Measurements from ENCODE around the gene EIF4A3. TPM values are rescaled to one million over a fixed set of nuclear protein-coding genes. Genes with fewer than 3 reads are reported as not detected.

The EIF4A3 gene
- total RNA-seq, 4 donors from 2014 or later, result 27.4 to 32.8 (median 30.0) TPM

- in situ Hi-C loops (cut with MboI; ENCODE audit: low sequenced_read_pairs in 4 of 4) (no loop called here), intact Hi-C loops (cut with DNase I; ENCODE audit: low total_unique reads) (no loop called here)
- Histone ChIP-seq H3K4me3 (no peak overlapping the region), H3K4me1 (peaks cover 0 to 3% of the 10 kb centered on the region in 2 donors), H3K36me3 (no peaks in the 10 kb centered on the region), H3K27me3 (peaks cover 0 to 3% (median 0%) of the 10 kb centered on the region in 3 donors), H3K27ac (no peak overlapping the region), H3K9me3 (no peaks in the 10 kb centered on the region)
- no peak for ATAC-seq
- no peak for TF ChIP-seq POLR2A (IDR thresholded peaks at IDR 0.05)
- DNase-seq, result no peak
These were observed 33.3 kb upstream of the EIF4A3 start for GRCh38 chr17:80180192-80180591.

- Histone ChIP-seq H3K27ac (no peak overlapping the region), H3K4me1 (peaks cover 0 to 3% of the 10 kb centered on the region in 2 donors), H3K27me3 (peaks cover 0 to 3% (median 0%) of the 10 kb centered on the region in 3 donors), H3K9me3 (no peaks in the 10 kb centered on the region), H3K4me3 (no peak overlapping the region), H3K36me3 (no peaks in the 10 kb centered on the region)
- TF ChIP-seq CTCF (IDR thresholded peaks at IDR 0.05 in 4 of 5, conservative IDR thresholded peaks at IDR 0.05 in 1 of 5) (no peak), POLR2A (IDR thresholded peaks at IDR 0.05) (no peak)
- intact Hi-C loops (cut with DNase I; ENCODE audit: low total_unique reads), result no loop called here
- no peak for DNase-seq
- in situ Hi-C loops (cut with MboI; ENCODE audit: low sequenced_read_pairs in 4 of 4), result no loop called here
- no peak for ATAC-seq
These were observed 31.2 kb upstream of the EIF4A3 start for GRCh38 chr17:80177986-80178595.

- TF ChIP-seq POLR2A (IDR thresholded peaks at IDR 0.05), result no peak
- TF ChIP-seq CTCF (IDR thresholded peaks at IDR 0.05 in 4 of 5, conservative IDR thresholded peaks at IDR 0.05 in 1 of 5), result no peak
- Histone ChIP-seq H3K27me3 (peaks cover 0 to 3% (median 0%) of the 10 kb centered on the region in 3 donors), H3K4me1 (peaks cover 0 to 3% of the 10 kb centered on the region in 2 donors), H3K36me3 (no peaks in the 10 kb centered on the region), H3K27ac (no peak overlapping the region), H3K4me3 (no peak overlapping the region), H3K9me3 (no peaks in the 10 kb centered on the region)
- no peak for ATAC-seq
- intact Hi-C loops (cut with DNase I; ENCODE audit: low total_unique reads), result no loop called here
- in situ Hi-C loops (cut with MboI; ENCODE audit: low sequenced_read_pairs in 4 of 4), result no loop called here
- no peak for DNase-seq
These were observed 29.8 kb upstream of the EIF4A3 start for GRCh38 chr17:80176757-80177156.

GRCh38 chr17:80173916-80174315, 27.0 kb upstream of the EIF4A3 start:
- Histone ChIP-seq H3K27me3 (peaks cover 0 to 3% (median 0%) of the 10 kb centered on the region in 3 donors), H3K36me3 (no peaks in the 10 kb centered on the region), H3K27ac (no peak overlapping the region), H3K9me3 (no peaks in the 10 kb centered on the region), H3K4me3 (no peak overlapping the region), H3K4me1 (peaks cover 0 to 3% of the 10 kb centered on the region in 2 donors)
- TF ChIP-seq CTCF (IDR thresholded peaks at IDR 0.05 in 4 of 5, conservative IDR thresholded peaks at IDR 0.05 in 1 of 5) (no peak), POLR2A (IDR thresholded peaks at IDR 0.05) (no peak)
- ATAC-seq, result no peak
- intact Hi-C loops (cut with DNase I; ENCODE audit: low total_unique reads), result no loop called here
- DNase-seq, result no peak
- in situ Hi-C loops (cut with MboI; ENCODE audit: low sequenced_read_pairs in 4 of 4), result no loop called here

GRCh38 chr17:80173126-80173525, 26.2 kb upstream of the EIF4A3 start:
- no peak overlapping the region for H3K4me3 ChIP-seq
- no peak overlapping the region for H3K27ac ChIP-seq
- no peak for DNase-seq
- intact Hi-C loops (cut with DNase I; ENCODE audit: low total_unique reads), result no loop called here
- in situ Hi-C loops (cut with MboI; ENCODE audit: low sequenced_read_pairs in 4 of 4), result no loop called here
- TF ChIP-seq CTCF (IDR thresholded peaks at IDR 0.05 in 4 of 5, conservative IDR thresholded peaks at IDR 0.05 in 1 of 5) (no peak), POLR2A (IDR thresholded peaks at IDR 0.05) (no peak)
- ATAC-seq, result no peak
- H3K27me3 ChIP-seq, result peaks cover 0 to 3% (median 0%) of the 10 kb centered on the region in 3 donors
- no peaks in the 10 kb centered on the region for H3K36me3 ChIP-seq
- H3K4me1 ChIP-seq, result peaks cover 0 to 3% of the 10 kb centered on the region in 2 donors
- H3K9me3 ChIP-seq, result no peaks in the 10 kb centered on the region
